HG03095 (cell line): ENCODE measurements around the gene P2RX6.

Experiments
- ATAC-seq: cut with Tn5 transposase; IDR thresholded peaks from one replicate; pipeline ENCODE4 v1.9.1; 2021; ENCODE audit warnings: moderate library complexity; ENCODE audit not compliant: unreplicated experiment

The P2RX6 gene

GRCh38 chr22:21010426-21011113, 4.4 kb upstream of the P2RX6 start:
- no peak for ATAC-seq

- no peak for ATAC-seq
Observed at GRCh38 chr22:21012446-21013407, 2.2 kb upstream of the P2RX6 start.

GRCh38 chr22:21013657-21014201, 1.2 kb upstream of the P2RX6 start:
- no peak for ATAC-seq

GRCh38 chr22:21014202-21014725, 701 bp upstream of the P2RX6 start:
- ATAC-seq: no peak

DNA sequence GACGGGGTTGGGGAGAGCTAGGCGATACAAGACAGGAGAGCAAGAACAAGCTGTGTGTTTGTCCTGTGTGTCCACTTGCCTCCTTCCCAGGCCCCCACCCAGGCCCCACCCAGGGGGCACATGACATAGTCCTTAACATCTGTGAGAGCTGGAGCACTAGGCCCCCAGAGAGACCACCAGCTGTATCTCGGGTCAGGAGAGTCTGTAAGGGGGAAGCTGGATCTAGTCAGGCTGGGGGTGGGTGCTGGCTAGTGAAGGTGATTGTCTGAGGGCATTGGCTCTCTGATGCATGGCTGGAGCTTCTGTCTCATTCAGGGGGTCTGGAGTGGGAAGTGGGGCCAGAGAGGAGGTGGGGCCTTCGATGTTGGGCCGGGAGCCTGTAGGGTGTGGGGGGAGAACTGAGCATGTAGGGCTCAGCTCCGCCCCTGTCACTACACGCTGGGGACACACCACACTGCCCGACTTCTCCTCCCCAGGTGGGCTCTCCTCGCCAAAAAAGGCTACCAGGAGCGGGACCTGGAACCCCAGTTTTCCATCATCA, 571 bp downstream of the P2RX6 start:
- ATAC-seq: no peak

GRCh38 chr22:21016644-21017420, 1.9 kb downstream of the P2RX6 start:
- ATAC-seq: no peak

- ATAC-seq: no peak
Observed at GRCh38 chr22:21018314-21018713, 3.3 kb downstream of the P2RX6 start.

GRCh38 chr22:21020802-21021429, 6.0 kb downstream of the P2RX6 start:
- ATAC-seq: no peak

- no peak for ATAC-seq
Observed at GRCh38 chr22:21022507-21022906, 7.5 kb downstream of the P2RX6 start.

DNA sequence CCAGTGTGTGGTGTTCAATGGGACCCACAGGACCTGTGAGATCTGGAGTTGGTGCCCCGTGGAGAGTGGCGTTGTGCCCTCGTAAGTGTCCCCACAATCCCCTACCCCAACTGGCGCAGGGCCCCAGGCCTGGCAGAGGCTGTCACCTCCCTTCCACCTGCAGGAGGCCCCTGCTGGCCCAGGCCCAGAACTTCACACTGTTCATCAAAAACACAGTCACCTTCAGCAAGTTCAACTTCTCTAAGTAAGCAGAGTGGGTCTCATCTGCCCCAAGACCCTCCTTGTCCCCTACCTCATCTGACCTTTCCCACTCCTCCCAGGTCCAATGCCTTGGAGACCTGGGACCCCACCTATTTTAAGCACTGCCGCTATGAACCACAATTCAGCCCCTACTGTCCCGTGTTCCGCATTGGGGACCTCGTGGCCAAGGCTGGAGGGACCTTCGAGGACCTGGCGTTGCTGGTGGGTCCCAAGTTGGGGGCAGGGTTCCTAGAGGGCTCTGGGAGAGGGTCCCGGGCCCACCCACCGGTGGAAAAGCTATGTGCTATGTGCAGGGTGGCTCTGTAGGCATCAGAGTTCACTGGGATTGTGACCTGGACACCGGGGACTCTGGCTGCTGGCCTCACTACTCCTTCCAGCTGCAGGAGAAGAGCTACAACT, 8.1 kb downstream of the P2RX6 start:
- ATAC-seq: no peak

- no peak for ATAC-seq
Observed at GRCh38 chr22:21025266-21025665, 10.3 kb downstream of the P2RX6 start.

- ATAC-seq: no peak
Observed at GRCh38 chr22:21025763-21026755, 11.1 kb downstream of the P2RX6 start.

DNA sequence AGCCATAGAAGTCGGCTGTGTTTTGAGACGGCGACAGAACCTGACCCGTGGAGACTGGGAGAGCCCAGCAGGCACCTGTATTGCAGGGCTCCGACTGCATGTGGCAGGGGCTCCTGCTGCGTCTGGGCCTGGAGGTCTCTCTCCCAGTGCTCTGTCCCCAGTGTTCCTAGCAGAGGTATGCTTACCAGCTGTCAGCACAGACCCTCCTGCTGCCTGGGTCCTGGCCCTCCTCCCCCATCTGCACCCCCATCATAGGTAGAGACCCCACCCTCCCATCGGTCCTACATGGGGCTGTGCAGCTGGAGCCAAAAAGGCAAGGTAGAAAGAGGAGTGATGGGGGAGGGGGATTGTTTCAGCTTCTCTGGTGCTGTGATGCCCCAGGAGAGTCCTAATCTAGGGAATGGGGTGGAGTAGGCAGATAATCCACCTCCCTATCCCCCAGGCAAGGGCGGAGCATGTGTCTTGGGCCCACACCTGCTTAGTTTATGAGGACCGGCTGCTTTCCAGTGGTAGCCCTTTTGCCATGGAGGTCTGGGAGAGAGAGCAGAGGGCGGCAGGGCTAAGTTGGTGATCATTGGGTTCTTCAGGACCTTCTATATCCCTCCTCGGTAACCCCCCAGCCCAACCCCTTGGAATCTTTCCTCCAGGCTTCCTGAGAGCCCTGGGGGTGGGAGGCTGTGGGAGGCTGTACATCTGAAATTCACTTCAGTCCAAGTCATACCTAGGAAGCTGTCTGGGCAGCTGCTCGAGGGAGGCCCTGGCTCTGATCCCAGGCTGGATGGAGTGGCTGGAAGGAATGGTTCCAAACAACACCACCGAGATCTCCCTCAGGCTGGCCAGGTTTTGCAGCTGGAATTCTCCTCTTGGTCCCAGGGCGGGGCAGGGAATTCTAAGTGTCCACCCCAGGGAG, 12.1 kb downstream of the P2RX6 start:
- ATAC-seq: no peak

DNA sequence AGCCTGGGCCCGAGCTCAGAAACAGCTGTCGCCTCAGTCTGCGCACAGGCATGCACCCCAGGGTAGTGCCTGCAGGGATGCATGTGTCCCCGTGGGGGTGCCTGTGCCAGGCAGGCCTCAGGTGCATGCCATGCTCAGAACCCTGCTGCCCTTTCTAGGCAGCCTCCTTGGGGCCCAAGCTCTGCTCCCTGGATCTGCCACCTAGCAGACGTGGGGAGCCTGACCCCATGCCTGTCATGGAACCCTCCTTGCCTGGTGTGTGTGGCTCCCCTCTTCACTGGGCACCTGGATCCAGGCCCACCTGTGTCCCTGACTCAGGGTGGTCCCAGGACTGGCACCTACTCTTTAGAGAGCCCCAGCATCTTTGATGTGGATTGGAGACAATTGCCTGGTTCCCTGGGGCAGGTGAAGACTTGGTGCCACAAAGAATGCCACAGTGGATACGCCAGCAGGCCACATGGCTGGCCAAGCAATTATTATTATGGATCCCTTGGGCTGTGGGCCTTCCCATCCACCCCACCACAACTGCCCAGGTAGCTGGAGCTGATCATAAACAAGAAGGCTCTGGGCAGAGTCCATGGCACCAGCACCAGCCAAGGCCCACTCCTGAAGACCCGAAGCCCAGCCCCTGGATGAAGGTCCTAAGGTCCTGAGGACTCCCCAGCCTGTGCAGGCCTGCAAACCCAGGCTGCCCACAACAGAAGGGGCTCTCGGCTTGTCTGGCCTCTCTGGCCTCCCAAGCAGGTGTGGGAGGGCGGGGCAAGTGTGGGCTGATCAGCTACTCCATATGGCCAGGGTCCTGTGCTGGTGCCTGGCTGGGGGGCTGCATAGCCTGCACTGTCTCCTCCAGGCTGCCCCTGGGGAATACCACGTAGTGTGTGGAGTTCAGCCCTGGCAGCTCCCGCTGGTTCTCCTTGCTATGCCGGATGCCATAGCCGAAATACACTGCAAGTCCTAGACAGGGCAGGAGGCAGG, 13.6 kb downstream of the P2RX6 start:
- no peak for ATAC-seq

GRCh38 chr22:21029486-21030025, 14.6 kb downstream of the P2RX6 start:
- no peak for ATAC-seq

- no peak for ATAC-seq
Observed at GRCh38 chr22:21030032-21030431, 15.1 kb downstream of the P2RX6 start.
